GM23338 (cell line): Measurements from ENCODE around the gene TRAF3IP1.
A peak's percentile ranks its signal among the peaks of the same experiment; 100 is the strongest.

Source experiments
- CTCF ChIP-seq, 2 experiments: fragments of 200-600 bp in 1 of 2; sonication (generic) in 1 of 2; conservative IDR thresholded peaks; 2 replicates each; pipeline versions ENCODE4 v1.5.1 to v1.6.1; 2016 to 2017; ENCODE audit warnings: antibody characterized with exemption in 2 of 2, low read depth in 2 of 2, mild to moderate bottlenecking in 2 of 2, moderate library complexity in 1 of 2
- EZH2 ChIP-seq: fragments of 200-600 bp; sonication (generic); IDR thresholded peaks from one replicate; pipeline ENCODE4 v1.8.0; 2017; ENCODE audit warnings: antibody characterized with exemption, mild to moderate bottlenecking, low read depth; ENCODE audit not compliant: unreplicated experiment
- EZH2phosphoT487 ChIP-seq: fragments of 200-600 bp; sonication (generic); IDR thresholded peaks from one replicate; pipeline ENCODE4 v1.8.1; 2018; ENCODE audit warnings: antibody characterized with exemption; ENCODE audit not compliant: unreplicated experiment
- JUNB ChIP-seq: IDR thresholded peaks from one replicate; pipeline ENCODE4 v1.6.1; 2016; ENCODE audit warnings: antibody characterized with exemption; ENCODE audit not compliant: unreplicated experiment
- POLR2AphosphoS5 ChIP-seq: IDR thresholded peaks from 2 replicates; pipeline ENCODE4 v1.6.1; 2016; ENCODE audit warnings: antibody characterized with exemption, low read depth
- REST ChIP-seq: IDR thresholded peaks from one replicate; pipeline ENCODE4 v1.6.1; 2018; ENCODE audit warnings: antibody characterized with exemption; ENCODE audit not compliant: unreplicated experiment

GRCh38 chr2:238302751-238303150 is 17.6 kb upstream of the TRAF3IP1 start:
- TF ChIP-seq CTCF (conservative IDR thresholded peaks at IDR 0.05; ENCODE audit: low read depth in 2 of 2) (0 out of 4 replicates have a peak, but pooled peaks of 1 of the 2 experiments have one; percentile 9), POLR2AphosphoS5 (no peak), EZH2phosphoT487 (no peak), EZH2 (no peak), REST (no peak), JUNB (no peak)
